GM08714 (cell line): ENCODE measurements around the gene PLPPR1.
"Not testable (repeated sequence)": the region's sequence is repeated elsewhere in the genome, so short reads cannot be mapped to it uniquely, and the experiment has no call there.

Experiments
- H3K4me3 ChIP-seq: fragments of 200-500 bp; sonication (Bioruptor generic); 2 replicates; pipeline ENCODE4 v1.5.1; 2014; ENCODE audit warnings: mild to moderate bottlenecking, low read length, inconsistent platforms
- ZNF274 ChIP-seq: IDR thresholded peaks from 2 replicates; pipeline ENCODE4 v1.6.1; 2012; ENCODE audit warnings: mild to moderate bottlenecking, low read depth, low read length

PLPPR1 gene

GRCh38 chr9:101029315-101030085 lies 973 bp downstream of the PLPPR1 start:
- TF ChIP-seq ZNF274 = no peak

DNA sequence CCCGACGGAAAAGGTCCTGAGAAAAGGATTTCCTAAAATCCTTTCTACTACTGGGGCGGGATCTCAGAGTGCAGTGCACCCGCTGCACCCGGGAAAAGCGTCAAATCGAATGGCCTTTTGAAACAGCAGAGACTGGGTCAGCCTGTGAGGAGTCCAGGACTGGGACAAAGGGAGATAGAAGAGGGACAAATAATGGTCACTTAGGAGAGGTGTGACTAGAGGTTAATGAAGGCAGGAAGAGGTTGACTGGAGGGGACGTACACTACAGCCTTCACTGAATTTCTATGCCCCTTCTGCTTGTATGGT lies 1.5 kb downstream of the PLPPR1 start:
- TF ChIP-seq ZNF274 = no peak
- H3K4me3 ChIP-seq = no peak overlapping the region

More at GRCh38 chr9:101029315-101030085, 973 bp downstream of the PLPPR1 start:
- H3K4me3 ChIP-seq = no peak overlapping the region

DNA sequence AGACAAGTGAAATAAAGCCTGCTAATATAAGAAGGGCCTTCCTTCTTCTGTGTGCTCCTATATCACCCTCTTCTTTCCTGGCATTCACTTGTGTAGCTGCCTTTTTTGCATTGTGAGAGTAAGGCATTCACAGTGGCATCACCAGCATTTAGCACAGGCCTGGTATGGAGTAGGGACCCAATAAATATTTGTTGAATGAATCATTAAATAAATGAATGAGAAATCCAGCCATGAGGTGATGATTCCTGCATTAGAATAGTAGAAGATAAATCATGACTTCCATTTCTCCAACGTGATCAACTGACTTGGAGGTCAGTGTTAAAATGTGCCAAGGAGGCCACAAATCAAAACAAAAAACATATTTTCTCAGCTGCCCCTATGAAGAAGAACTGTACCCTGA lies 3.9 kb downstream of the PLPPR1 start:
- no peak for TF ChIP-seq ZNF274
- H3K4me3 ChIP-seq = no peak overlapping the region

DNA sequence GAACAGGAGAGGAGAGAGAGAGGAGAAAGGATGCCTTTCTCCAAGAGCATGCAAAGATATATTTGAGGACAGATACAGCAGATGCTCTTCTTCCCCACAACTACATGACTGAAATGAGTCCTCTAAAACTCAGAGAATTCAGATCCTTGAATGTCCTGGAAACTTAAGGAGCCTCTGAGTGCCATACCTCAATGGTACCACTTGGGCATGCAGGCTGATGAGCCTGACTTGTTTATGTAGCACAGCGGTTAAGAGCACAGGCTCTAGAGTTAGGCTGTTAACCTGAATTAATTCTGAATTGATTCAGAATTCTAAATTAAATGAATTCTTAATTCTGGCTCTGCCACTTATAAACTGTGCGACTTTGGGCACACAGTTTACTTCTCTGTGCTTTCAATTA lies 5.7 kb downstream of the PLPPR1 start:
- no peak for TF ChIP-seq ZNF274
- H3K4me3 ChIP-seq = no peak overlapping the region

DNA sequence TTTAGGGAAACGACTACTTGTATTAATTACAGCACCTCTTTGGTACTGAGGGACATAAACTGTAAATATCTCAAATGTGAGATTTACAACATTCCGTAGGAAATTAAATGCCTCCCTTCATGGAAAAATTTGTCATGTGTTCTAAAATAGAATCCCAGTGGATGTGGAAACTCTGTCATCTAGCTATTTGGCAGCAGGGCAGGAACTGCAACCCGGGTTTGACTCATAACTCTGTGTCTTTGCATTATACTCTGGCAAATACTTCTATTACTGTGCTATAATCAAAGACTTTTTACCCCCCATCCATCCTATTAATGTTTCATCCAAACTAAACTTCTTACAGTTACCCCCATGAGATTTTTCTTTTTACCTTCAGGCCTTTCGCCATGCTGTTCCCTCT lies 6.6 kb downstream of the PLPPR1 start:
- TF ChIP-seq ZNF274 = no peak
- no peak overlapping the region for H3K4me3 ChIP-seq

DNA sequence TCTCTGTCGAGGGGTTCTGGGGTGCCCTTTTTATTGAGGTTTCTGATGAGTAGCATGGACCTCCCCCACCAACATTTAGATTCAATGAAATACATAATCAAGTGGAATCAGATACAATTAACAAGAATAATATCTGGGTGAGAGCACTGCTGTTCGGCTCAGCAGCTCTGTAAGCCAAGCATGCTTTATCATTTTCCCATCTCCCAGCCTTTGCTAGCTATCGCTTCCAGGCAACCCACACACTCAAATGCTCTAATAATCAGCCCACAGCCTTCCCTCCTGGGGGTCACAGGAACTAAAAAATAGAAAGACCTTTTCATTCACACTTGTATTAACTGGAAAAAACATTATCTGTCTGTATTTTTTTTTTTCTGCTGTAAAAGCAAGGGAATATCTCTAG lies 8.9 kb downstream of the PLPPR1 start:
- TF ChIP-seq ZNF274 = no peak
- no peak overlapping the region for H3K4me3 ChIP-seq

- TF ChIP-seq ZNF274 = no peak
These were observed 10.0 kb downstream of the PLPPR1 start for GRCh38 chr9:101038488-101038887.

DNA sequence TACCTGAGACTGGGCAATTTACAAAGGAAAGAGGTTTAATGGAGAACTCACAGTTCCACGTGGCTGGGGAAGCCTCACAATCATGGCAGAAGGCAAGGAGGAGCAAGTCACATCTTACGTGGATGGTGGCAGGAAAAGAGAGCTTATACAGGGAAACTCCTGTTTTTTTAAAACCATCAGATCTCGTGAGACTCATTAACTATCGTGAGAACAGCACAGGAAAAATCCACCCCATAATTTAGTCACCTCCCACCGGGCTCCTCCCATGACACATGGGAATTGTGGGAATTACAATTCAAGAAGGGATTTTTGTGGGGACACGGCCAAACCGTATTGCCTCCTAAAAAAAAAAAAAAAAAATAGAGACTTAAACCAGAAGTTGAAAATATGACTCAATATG lies 11.1 kb downstream of the PLPPR1 start:
- not testable (repeated sequence) for H3K4me3 ChIP-seq

More at GRCh38 chr9:101038488-101038887, 10.0 kb downstream of the PLPPR1 start:
- no peak overlapping the region for H3K4me3 ChIP-seq

DNA sequence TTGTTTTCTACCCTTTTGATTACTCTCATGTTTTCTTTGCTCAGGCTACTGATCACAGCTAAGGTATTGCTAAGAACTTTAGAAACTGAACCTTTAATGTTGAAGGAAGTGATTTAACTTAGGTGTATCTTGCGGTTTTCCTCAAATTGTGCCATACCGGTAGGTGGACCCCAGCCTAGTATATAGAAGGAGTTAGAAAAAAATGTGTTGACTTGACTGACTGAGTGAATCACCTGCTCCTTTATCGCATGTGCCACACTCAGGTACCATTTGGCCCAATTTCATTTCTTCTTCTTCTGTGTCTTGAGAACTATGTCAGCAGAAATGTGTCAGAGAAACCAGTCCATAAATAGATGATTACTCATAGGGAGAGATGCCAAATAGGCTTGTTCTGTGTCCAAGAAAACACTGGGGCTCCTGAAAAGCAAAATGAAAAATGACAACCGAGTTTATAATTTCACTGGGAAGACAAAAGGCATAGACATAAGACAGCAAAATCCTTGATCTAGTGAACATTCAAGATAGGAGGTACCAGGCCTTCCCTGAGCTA lies 19.4 kb downstream of the PLPPR1 start:
- no peak overlapping the region for H3K4me3 ChIP-seq
- no peak for TF ChIP-seq ZNF274

DNA sequence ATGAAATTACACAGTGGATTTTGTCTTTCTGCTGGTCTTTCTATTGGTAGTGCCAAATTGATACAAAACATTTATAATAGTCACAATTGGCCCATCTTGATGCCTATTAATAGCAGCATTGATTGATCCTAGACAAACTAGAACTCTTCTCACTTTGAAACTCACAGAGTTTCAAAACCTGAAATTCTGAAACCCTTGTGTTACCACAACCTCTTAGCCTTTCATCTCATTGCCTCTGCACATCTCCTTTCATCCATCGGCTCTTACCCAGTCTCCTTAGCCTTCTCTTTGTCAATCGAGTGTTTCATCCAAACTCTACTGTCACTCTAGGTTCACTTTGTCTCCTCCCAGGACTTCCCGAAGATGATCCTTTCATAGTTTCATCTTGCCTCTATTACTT lies 22.1 kb downstream of the PLPPR1 start:
- no peak for TF ChIP-seq ZNF274
- no peak overlapping the region for H3K4me3 ChIP-seq

DNA sequence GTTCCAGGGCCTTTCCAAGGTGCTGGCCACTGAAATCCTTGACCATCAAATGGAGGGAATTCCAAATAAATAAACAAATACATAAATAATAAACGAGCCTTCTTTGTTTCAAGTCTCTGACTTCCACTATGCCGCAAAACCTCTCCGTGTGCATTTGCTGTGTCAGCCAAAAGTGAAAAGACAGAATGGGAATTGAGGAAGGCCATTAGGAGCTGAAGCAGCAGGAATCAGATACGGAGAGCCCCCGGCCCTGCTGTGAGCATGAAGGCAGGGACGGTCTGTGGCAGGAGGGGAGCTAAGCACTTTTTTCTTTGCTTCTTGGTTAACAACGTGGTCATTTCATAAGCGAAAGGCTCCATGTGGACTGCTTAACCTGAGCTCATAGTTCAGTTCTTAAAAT lies 26.1 kb downstream of the PLPPR1 start:
- H3K4me3 ChIP-seq = no peak overlapping the region
- no peak for TF ChIP-seq ZNF274

DNA sequence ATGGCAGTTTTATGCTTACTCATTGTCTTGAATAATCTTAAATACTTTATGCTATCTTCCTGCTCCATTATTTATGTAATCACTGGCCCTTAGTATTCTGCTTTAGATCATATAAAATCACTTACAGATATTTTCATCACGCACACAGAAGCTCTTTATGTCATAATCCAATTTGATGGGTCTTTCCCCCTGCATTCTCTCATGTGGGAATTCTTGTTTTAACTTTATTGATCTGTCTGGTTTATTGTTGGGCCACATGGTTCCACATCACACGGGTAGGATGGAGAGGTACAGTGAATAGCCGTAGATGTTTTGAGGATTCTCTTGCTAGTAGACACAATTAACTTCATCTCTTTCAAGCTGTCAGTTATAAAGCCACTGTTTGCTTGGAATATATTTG lies 27.0 kb downstream of the PLPPR1 start:
- no peak for TF ChIP-seq ZNF274

GRCh38 chr9:101062686-101063085 lies 34.2 kb downstream of the PLPPR1 start:
- H3K4me3 ChIP-seq = no peak overlapping the region
- no peak for TF ChIP-seq ZNF274

More for the DNA sequence above, 27.0 kb downstream of the PLPPR1 start:
- no peak overlapping the region for H3K4me3 ChIP-seq

DNA sequence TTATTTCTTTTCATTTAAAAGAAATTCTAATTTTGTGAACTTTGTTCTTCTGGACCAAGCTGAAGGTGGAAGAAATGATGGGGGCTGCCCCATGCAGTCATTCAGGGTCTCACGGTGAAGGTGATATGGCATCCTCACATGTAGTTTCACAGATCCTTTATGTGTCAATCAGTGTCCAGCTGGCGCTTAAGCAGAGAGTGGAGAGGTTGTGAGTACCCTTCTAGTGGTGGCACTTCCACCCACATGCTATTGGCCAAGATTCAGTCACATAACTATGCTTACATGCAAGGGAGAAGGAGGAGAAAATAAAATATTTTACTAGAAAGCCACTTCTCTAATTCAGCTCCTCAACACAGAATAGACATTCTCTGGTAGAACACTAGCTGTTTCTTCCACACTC lies 34.7 kb downstream of the PLPPR1 start:
- TF ChIP-seq ZNF274 = no peak
- no peak overlapping the region for H3K4me3 ChIP-seq

- H3K4me3 ChIP-seq = no peak overlapping the region
- no peak for TF ChIP-seq ZNF274
These were observed 35.7 kb downstream of the PLPPR1 start for GRCh38 chr9:101064206-101064605.

DNA sequence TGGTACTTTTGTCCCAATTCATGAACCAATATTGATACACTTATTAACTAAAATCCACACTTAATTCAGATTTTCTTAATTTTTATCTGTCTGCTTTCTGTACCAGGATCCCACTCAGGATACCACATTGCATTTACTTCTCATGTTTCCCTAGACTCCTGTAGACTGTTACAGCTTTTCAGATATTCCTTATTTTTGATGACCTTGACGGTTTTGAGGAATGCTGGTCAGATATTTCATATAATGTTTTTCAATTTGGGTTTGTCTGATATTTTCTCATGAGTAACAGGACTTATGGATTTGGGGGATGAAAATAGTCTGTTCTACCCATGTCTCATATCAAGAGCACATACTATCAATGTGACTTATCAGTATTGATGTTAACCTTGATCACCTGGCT lies 37.4 kb downstream of the PLPPR1 start:
- no peak overlapping the region for H3K4me3 ChIP-seq
- TF ChIP-seq ZNF274 = no peak
